ENCODE data around the gene GH2.
A peak's percentile ranks its signal among the peaks of the same experiment; 100 is the strongest.
"Not testable (repeated sequence)": the region's sequence is repeated elsewhere in the genome, so short reads cannot be mapped to it uniquely, and the experiment has no call there.

GH2 gene

DNA sequence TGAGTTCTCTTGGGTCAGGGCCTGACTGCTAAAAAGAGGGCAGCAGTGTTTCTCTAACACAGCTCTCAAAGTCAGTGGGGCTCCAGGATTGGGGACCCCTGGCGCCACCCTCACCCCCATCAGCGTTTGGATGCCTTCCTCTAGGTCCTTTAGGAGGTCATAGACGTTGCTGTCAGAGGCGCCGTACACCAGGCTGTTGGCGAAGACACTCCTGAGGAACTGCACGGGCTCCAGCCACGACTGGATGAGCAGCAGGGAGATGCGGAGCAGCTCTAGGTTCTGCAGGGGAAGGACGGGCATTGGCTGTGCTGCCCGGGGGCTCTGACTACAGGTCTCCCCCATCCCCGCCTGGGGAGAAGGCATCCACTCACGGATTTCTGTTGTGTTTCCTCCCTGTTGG is 35.9 kb upstream of the GH2 start:
- H3K4me3 Mint-ChIP-seq = no peak overlapping the region
- H3K4me1 Mint-ChIP-seq = peaks cover 19% of the 10 kb centered on the region
- H3K36me3 Mint-ChIP-seq = no peaks in the 10 kb centered on the region
- no peak for ATAC-seq
- no peak overlapping the region for H3K27ac Mint-ChIP-seq
- DNase-seq (ENCODE audit: low spot score in 2 of 2) = no peak
- H3K9me3 Mint-ChIP-seq = no peaks in the 10 kb centered on the region

DNA sequence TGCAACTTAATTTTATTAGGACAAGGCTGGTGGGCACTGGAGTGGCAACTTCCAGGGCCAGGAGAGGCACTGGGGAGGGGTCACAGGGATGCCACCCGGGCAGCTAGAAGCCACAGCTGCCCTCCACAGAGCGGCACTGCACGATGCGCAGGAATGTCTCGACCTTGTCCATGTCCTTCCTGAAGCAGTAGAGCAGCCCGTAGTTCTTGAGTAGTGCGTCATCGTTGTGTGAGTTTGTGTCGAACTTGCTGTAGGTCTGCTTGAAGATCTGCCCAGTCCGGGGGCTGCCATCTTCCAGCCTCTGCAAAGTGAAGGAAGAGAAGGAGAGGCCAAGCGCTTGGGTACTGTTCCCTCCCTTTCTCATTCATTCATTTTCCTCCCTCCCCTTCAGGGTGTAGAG is 35.5 kb upstream of the GH2 start:
- DNase-seq (ENCODE audit: low spot score in 2 of 2); H3K36me3 Mint-ChIP-seq; ATAC-seq; H3K27ac Mint-ChIP-seq; H3K4me3 Mint-ChIP-seq; H3K9me3 Mint-ChIP-seq: not testable (repeated sequence)
- H3K4me1 Mint-ChIP-seq = peaks cover 18% of the 10 kb centered on the region

DNA sequence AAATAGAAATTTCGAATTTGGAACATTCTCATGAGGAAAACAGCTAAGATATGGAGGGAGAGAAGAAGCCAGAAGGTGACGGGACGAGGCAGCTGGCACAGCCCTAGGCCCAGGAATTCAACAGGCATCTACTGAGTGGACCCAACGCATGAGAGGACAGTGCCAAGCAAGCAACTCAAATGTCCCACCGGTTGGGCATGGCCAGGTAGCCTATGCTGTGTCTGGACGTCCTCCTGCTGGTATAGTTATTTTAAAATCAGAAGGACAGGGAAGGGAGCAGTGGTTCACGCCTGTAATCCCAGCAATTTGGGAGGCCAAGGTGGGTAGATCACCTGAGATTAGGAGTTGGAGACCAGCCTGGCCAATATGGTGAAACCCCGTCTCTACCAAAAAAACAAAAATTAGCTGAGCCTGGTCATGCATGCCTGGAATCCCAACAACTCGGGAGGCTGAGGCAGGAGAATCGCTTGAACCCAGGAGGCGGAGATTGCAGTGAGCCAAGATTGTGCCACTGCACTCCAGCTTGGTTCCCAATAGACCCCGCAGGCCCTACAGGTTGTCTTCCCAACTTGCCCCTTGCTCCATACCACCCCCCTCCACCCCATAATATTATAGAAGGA is 34.9 kb upstream of the GH2 start:
- DNase-seq (ENCODE audit: low spot score in 2 of 2) = no peak
- no peaks in the 10 kb centered on the region for H3K9me3 Mint-ChIP-seq
- peaks cover 18% of the 10 kb centered on the region for H3K4me1 Mint-ChIP-seq
- no peak for ATAC-seq
- no peaks in the 10 kb centered on the region for H3K36me3 Mint-ChIP-seq
- H3K27ac Mint-ChIP-seq = no peak overlapping the region
- H3K4me3 Mint-ChIP-seq = no peak overlapping the region

DNA sequence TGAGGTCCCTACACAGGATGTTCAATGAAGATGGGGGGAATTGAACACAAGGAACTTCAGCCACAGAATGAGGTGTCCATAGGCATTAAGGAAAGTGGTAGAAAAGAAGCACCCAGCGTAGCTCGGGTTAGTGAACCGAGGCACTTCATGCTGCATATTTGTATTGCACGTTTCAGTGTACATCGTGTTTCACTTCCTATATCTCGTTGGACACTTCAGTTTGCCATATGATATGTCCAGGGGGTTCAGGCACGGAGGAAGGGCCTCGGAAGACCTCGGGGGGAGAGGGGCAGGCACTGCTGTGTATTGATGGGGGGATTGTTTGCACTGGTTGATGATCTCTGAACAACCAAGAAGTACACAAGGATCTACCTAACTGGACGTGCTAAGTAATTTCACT is 34.0 kb upstream of the GH2 start:
- peaks cover 22% of the 10 kb centered on the region for H3K4me1 Mint-ChIP-seq
- not testable (repeated sequence) for DNase-seq (ENCODE audit: low spot score in 2 of 2); H3K36me3 Mint-ChIP-seq; H3K4me3 Mint-ChIP-seq; H3K27ac Mint-ChIP-seq; H3K9me3 Mint-ChIP-seq; ATAC-seq

DNA sequence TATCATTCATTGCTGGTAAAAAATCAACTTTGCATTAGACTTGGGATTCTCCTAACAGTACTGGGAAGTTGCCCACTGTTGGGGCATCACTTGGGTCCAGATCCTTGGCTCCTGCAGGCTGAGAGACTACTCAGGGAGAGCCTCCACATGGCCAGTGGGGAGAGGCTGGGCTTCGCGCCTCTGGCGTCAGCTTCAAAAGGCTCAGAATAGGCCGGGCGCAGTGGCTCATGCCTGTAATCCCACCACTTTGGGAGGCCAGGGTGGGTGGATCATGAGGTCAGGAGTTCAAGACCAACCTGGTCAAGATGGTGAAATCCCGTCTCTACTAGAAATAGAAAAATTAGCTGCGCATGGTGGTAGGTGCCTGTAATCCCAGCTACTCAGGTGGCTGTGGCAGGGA is 32.7 kb upstream of the GH2 start:
- ATAC-seq = no peak
- H3K4me1 Mint-ChIP-seq = peaks cover 21% of the 10 kb centered on the region
- H3K27ac Mint-ChIP-seq = no peak overlapping the region
- H3K4me3 Mint-ChIP-seq = no peak overlapping the region
- no peaks in the 10 kb centered on the region for H3K9me3 Mint-ChIP-seq
- no peaks in the 10 kb centered on the region for H3K36me3 Mint-ChIP-seq
- DNase-seq (ENCODE audit: low spot score in 2 of 2) = no peak

DNA sequence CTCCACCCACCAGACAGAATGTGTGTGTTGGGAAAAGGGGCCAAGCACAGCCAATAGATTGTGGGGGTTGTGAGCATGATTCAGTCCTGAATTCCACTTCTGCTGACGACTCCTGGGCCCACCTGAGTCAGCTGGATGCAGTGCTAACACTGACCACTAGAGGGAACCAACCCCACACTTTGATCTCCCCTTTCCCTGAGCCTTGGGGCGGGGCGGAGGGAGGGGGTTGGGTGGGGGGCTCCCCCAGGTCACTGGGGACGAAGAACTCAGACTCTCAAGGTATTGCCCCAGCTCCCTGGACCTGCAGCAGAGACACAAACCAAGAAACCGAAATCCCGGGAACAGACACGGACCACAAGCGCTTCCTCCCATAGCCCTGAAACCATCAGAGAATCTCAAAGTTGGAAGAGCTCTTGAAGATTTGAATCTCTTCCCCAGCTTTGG is 29.9 kb upstream of the GH2 start:
- Mint-ChIP-seq H3K36me3 (no peaks in the 10 kb centered on the region), H3K27ac (peak overlapping the region; percentile 26), H3K9me3 (no peaks in the 10 kb centered on the region), H3K4me3 (no peak overlapping the region), H3K4me1 (peaks cover 14% of the 10 kb centered on the region)
- peak; percentile 71 for ATAC-seq
- peak; percentile 59 to 84 for DNase-seq (ENCODE audit: low spot score in 2 of 2)

DNA sequence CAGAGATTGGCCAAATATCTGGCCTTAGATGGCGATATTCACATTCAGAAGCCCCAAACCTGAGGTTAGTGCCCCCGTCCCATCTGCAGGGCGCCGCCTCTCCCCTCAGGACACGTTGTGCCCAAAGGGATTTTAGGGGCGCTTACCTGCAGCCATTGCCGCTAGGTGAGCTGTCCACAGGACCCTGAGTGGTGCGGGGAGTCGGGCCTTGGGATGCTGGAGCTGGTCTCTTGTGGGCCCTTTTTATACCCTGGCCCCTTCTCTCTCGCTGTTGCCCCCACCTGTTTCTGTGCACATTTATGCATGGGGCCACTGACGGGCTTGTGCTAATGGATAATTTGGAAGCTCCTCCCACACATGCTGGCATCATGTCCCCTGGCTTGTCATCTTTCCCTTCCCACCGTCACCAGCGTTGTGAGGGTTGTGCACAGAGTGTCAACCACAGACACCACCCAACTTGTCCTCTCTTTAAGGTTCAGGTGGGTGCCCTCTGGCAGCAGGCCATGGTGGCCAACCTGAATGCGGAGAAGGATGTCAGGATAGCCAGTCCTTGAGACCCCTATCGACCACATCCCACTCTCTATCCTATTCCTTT is 29.4 kb upstream of the GH2 start, which contains the start of gene CSHL1:
Gene CSHL1, minus strand, starts transcription at position 218 of the 595 bp plus-strand sequence. Its CDS starts 62 bp downstream, at position 156.
- Mint-ChIP-seq H3K9me3 (no peaks in the 10 kb centered on the region), H3K36me3 (no peaks in the 10 kb centered on the region)

DNA sequence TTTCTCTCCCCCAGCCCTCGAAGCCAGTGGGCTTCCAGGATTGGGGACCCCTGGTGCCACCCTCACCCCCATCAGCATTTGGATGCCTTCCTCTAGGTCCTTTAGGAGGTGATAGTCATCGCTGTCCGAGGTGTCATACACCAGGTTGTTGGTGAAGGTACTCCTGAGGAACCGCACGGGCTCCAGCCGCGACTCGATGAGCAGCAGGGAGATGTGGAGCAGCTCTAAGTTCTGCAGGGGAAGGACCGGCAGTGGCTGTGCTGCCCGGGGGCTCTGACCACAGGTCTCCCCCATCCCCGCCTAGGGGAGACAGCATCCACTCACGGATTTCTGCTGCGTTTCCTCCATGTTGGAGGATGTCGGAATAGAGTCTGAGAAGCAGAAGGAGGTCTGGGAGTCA is 28.4 kb upstream of the GH2 start:
- no peak overlapping the region for H3K4me3 Mint-ChIP-seq
- ATAC-seq (no peak), DNase-seq (ENCODE audit: low spot score in 2 of 2) (no peak)
- H3K36me3 Mint-ChIP-seq = no peaks in the 10 kb centered on the region
- H3K9me3 Mint-ChIP-seq = no peaks in the 10 kb centered on the region
- no peak overlapping the region for H3K27ac Mint-ChIP-seq
- peaks cover 14% of the 10 kb centered on the region for H3K4me1 Mint-ChIP-seq

More for the DNA sequence above, 29.4 kb upstream of the GH2 start, which contains the start of gene CSHL1:
- H3K4me1 Mint-ChIP-seq = peaks cover 14% of the 10 kb centered on the region
- ATAC-seq (no peak), DNase-seq (ENCODE audit: low spot score in 2 of 2) (no peak)
- H3K4me3 Mint-ChIP-seq = no peak within 1 kb of the TSS
- peak within 1 kb of the TSS; percentile 26 for H3K27ac Mint-ChIP-seq

DNA sequence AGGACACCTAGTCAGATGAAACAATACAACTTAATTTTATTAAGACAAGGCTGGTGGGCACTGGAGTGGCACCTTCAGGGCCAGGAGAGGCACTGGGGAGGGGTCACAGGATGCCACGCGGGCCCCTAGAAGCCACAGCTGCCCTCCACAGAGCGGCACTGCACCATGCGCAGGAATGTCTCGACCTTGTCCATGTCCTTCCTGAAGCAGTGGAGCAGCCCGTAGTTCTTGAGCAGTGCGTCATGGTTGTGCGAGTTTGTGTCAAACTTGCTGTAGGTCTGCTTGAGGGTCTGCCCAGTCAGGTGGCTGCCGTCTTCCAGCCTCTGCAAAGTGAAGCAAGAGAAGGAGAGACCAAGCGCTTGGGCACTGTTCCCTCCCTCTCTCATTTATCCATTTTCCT is 27.8 kb upstream of the GH2 start:
- DNase-seq (ENCODE audit: low spot score in 2 of 2); H3K9me3 Mint-ChIP-seq; ATAC-seq; H3K27ac Mint-ChIP-seq; H3K4me3 Mint-ChIP-seq; H3K36me3 Mint-ChIP-seq: not testable (repeated sequence)
- H3K4me1 Mint-ChIP-seq = peaks cover 14% of the 10 kb centered on the region

DNA sequence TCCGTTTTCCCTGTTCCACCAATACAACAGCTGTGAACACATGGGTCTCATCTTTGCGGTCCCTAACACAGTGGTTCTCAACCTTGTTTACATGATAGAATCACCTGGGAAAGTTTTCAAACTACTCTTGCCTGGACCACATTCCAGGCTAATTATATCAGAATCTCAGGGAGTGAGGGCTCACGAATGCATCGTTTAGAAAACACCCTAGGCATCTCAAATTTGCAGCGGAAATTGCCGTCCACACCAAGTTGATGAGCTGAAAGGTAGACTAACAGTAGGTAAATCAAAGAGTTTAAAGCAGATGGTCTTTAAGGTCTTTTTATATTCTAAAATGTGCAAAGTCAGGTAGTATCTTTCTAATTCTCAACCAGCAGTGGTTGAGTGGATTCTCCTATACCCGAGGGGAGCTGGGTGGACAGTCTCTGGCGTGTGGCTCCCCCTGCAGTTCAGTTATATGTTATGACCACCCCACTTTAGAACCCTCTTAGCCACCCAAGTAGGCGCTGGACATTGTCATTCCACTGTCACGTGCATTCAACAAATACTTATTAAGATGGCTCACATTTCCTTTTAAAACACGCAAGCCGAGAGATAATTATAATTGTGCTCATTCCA is 25.5 kb upstream of the GH2 start:
- not testable (repeated sequence) for H3K9me3 Mint-ChIP-seq; DNase-seq (ENCODE audit: low spot score in 2 of 2); H3K36me3 Mint-ChIP-seq; H3K4me3 Mint-ChIP-seq; H3K27ac Mint-ChIP-seq
- peak; percentile 65 for ATAC-seq
- peaks cover 11% of the 10 kb centered on the region for H3K4me1 Mint-ChIP-seq

DNA sequence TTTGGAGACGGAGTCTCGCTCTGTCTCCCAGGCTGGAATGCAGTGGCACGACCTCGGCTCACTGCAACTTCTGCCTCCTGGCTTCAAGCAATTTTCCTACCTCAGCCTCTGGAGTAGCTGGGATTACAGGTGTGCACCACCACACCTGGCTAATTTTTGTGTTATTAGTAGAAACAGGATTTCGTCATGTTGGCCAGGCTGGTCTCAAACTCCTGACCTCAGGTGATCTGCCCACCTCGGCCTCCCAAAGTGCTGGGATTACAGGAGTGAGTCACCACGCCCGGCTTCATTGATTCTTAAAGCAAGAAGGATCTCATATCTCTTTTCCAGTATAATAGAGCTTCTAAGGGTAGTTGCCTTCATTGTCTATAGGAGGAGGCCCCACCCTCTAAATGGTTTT is 23.1 kb upstream of the GH2 start:
- peaks cover 11% of the 10 kb centered on the region for H3K4me1 Mint-ChIP-seq
- H3K36me3 Mint-ChIP-seq; H3K27ac Mint-ChIP-seq; H3K9me3 Mint-ChIP-seq; ATAC-seq; H3K4me3 Mint-ChIP-seq; DNase-seq (ENCODE audit: low spot score in 2 of 2): not testable (repeated sequence)

DNA sequence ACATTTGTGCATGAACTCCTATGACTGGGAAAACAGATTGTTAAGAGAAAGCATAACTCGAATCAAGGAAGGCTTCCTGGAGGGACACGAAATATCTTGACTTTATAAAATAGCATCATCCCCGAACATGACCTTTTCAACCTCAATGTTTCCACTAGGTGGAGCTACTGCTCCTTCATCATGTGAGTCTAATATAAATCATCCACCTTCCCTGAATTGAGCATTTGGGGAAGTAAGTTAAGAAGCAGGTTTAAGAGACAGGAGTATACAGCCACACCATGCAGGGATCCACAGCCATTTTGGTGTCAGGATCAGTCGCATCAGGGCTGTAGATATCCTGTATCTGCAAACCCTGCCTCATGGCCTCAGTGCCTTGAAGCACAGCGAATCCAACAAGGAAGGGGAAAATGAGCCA is 22.1 kb upstream of the GH2 start:
- ATAC-seq = peak; percentile 60
- not testable (repeated sequence) for DNase-seq (ENCODE audit: low spot score in 2 of 2); H3K9me3 Mint-ChIP-seq; H3K27ac Mint-ChIP-seq; H3K4me3 Mint-ChIP-seq; H3K36me3 Mint-ChIP-seq
- H3K4me1 Mint-ChIP-seq = peaks cover 21% of the 10 kb centered on the region

DNA sequence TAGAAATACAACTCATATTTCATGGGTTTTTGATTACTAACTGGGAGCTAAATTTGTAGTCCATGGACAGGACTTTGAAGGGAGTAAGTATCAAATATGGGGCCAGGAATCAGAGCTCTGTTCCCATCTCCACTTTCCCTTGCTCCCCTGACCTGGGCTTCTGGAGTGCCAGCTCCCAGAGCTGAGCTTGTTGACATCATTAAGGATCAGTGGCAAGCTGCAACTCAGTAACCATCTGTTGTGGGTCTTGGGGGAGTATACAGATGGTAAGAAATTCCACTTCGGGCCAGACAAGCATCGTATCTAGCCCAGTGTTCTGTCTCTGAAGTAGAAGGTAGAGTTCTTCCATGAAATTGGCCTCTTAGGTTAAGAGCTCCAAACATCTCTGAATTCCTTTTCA is 20.2 kb upstream of the GH2 start:
- H3K9me3 Mint-ChIP-seq; H3K27ac Mint-ChIP-seq; H3K4me3 Mint-ChIP-seq; DNase-seq (ENCODE audit: low spot score in 2 of 2); H3K36me3 Mint-ChIP-seq; ATAC-seq: not testable (repeated sequence)
- peaks cover 22% of the 10 kb centered on the region for H3K4me1 Mint-ChIP-seq

DNA sequence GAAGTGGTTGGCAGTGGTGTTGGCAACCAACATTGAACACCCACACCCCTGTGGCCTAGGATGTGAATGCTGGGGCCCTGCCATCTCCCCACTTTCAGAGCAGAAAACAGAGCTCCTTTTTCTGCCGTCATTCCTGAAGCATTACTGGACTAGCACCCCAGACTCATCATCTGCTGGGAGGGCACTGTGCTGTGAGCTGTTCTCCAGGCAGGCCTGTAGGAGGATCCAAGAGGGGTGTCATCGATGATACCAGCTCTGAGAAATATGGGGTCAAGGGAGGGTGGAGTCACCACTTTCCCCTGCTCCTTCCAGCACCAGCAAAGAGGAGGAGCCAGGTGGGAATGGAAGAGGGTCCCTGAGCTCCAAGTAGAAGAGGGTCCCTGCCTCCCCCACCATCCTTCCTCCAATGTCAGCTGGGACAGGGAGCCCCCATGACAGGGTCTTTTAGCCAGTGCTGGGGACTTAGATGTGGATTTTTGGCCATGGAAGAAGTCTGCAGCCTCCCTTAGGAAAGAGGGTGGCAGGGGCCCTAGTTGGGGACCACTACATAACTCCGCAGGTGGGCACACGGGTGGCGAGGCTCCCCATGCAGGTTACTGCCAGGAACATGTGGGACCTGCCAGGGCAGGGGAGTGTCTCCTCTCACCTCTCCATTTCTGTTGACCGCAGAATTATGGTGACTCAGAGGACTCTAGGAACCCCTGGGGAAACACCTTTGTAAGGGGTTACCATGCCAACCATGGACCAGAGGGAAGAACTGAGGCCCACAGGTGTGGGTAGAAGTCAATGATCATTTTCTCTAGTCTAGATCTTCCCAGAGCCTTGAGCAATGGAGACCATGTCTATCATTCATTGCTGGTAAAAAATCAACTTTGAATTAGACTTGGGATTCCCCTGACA is 17.4 kb upstream of the GH2 start:
- H3K4me1 Mint-ChIP-seq = peaks cover 22% of the 10 kb centered on the region
- not testable (repeated sequence) for H3K27ac Mint-ChIP-seq; H3K36me3 Mint-ChIP-seq; DNase-seq (ENCODE audit: low spot score in 2 of 2); H3K4me3 Mint-ChIP-seq; H3K9me3 Mint-ChIP-seq
- peak; percentile 88 for ATAC-seq

All from stimulated activated effector memory CD8-positive, alpha-beta T cell treated with anti-CD3 and anti-CD28 coated beads, Interleukin-12 subunit alpha, Interleukin-12 subunit beta, amount 100 ng/mL, for 72 hours (primary cell).